GM18507 (cell line): Measurements from ENCODE around the gene OMG.
"Not testable (repeated sequence)": the region's sequence is repeated elsewhere in the genome, so short reads cannot be mapped to it uniquely, and the experiment has no call there.

Source experiments
- DNase-seq: peaks from one replicate; pipeline ENCODE4 v3.0.0; 2011; ENCODE audit warnings: low read depth; ENCODE audit not compliant: insufficient read length; ENCODE audit errors: extremely low spot score
- FAIRE-seq: peaks from 2 replicates; lab custom pipeline; 2011; peaks lifted over from hg19 to GRCh38; lab: Jason Lieb, UNC

Gene OMG

DNA sequence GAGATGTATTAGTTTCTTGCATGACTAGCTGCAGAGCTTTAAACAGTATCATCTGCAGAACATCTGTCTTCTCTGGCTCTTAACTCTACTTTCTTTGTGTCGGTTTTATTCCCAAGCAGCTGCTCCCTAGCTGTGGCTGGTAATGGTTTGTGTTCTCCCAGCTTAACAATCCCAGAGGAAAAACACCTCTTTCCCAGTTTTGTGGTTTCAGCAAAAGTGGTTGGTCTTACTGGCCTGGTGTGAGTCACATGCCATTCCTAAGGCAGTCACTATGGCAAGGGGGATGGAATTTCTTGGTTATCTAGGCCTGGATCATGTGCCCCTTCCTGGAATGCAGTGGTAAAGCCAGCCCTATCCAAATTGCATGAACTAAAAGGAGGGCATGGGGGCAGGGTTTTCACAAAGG is 27.5 kb downstream of the OMG start:
- no peak for DNase-seq
- FAIRE-seq, result no peak

DNA sequence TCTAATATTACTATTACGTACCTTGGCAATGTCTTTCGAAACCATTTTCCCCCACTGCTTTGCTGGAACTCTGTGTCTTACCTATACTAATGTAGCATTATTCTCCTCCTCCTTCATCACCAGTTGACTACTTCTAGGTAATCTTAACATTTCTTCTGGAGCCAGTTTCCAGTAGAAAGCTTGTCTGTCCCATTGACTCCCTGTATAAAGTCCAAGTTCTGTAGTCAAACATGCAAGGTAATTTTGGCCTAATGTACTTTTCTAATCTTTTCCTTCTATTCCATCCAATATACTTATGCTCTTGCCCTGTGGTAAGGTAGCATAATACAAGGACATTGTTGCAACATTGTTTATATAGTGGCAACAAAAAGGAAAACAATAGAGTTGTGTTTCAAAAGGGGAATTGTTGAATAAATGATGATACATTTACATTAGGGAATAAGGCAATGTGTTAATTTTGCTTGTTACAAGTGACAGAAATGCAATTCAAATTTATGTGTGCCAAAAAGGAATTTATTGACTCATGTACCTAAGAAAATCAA is 27.9 kb downstream of the OMG start:
- FAIRE-seq (no peak), DNase-seq (no peak)

DNA sequence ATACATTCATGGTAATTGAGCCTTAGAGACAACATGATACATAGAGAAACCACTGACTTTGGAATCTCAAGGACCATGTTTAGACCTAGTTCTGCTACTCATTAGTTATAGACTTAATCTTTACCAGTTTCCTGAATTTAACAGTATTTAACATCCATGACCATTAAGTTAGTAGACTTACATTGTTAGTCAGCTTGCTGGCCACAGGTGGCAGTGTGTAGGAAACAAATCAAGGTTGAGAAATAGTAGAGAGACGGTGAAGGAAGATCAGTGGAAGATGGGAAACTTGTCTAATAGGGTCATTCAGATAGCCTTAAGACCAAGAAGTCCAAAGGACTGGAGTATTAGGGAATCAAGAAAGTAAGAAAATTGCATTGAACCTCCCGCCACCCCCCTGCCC is 31.0 kb downstream of the OMG start:
- DNase-seq, result no peak
- peak; percentile 74 for FAIRE-seq

DNA sequence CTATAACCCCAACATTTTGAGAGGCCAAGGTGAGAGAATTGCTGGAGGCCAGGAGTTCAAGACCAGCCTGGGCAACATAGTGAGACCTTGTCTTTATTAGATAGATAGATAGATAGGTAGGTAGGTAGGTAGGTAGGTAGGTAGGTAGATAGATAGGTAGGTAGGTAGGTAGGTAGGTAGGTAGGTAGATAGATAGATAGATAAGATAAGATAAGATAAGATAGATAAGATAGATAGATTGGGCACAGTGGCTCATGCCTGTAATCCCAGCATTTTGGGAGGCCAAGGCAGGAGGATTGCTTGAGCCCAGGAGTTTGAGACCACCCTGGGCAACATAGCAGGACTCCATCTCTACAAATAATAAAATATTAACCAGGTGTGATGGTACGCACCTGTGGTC is 34.1 kb downstream of the OMG start:
- FAIRE-seq, DNase-seq: not testable (repeated sequence)

DNA sequence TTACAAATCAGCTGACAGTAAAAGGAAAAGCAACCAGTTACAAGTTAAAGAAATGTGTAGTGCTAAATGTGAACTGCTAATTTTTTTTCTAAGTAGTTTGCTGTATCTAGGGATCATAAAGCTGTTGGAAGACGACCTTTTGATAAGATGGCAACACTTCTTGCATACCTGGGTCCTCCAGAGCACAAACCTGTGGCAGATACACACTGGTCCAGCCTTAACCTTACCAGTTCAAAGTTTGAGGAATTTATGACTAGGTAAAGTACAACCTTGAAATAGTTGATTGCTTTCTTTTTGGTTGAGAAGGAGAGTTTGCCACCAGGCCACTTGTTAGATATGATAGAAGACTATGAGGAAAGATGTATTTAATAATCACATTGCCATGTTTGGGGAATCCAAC is 35.4 kb downstream of the OMG start:
- FAIRE-seq, result no peak

DNA sequence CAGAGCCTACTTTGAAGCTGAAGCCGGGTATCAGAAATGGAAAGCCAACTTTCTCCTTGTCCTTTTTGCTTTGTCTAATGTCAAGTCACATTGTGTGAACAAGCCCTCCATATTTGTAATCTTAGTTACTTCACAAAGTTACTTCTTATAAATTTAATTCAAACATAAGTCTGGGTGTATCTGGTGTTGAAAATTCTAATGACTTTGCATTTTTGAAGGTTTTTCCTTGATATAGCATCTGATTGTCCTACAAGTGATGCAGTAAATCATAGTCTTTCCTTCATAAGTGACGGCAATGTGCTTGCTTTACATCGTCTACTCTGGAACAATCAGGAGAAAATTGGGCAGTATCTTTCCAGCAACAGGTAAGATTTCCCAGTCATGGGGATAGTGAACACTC is 36.9 kb downstream of the OMG start:
- no peak for FAIRE-seq

More for the DNA sequence above, 35.4 kb downstream of the OMG start:
- DNase-seq, result no peak

DNA sequence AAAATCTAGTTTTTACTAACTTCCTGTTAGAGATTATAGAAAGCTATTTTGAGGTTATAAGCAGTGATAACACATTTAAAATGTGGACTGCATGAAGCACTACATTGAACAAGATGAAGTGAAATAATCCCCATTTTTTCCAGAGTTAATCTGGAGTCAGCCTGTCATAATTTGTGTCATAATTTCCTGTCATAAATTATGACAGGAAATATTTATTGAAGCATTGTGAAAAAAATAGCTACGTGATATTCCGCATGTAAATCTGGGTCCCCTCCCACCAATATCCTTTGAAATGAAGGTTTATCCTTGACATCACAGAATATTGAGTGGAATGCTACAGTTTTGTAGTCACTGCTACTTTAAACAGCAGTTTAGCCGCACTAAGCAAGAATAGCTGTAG is 40.1 kb downstream of the OMG start:
- no peak for DNase-seq
- no peak for FAIRE-seq

More for the DNA sequence above, 36.9 kb downstream of the OMG start:
- no peak for DNase-seq

DNA sequence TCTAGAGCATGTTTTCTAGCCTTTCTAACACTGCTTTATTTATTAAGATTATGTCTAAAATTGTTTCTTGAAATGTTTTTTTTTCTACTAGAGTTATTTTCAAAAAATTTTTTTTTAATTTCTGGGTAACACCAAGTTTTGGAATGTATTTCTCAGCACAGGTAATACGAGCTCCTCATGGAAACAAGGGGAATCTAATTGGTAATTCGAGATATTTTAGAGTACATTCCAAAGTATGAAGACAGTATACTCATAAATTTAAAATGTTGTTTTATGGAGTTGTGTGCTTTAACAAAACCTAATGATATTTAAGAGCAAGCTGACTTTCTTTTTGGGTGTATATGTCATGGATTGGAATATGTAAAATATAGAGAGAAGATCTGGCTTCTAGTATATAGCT is 42.4 kb downstream of the OMG start:
- FAIRE-seq (no peak), DNase-seq (no peak)

DNA sequence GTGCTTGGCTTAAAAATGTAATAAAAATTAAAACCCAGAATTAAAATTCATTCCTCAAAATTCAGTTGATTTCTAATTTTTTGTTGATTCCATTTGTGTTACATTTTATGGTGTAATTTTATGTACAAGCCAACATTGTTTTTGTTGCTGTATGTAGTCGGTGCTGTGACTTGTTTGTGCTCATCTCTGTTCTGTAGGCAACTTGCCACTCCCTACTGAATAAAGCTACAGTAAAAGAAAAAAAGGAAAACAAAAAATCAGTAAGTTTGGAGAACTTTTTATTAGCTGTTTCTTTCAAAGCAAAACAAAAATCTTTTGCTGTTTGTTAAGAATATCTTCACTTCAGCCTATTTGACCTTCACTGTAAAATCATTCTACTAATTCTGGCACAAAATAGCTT is 44.3 kb downstream of the OMG start:
- FAIRE-seq (no peak), DNase-seq (no peak)

DNA sequence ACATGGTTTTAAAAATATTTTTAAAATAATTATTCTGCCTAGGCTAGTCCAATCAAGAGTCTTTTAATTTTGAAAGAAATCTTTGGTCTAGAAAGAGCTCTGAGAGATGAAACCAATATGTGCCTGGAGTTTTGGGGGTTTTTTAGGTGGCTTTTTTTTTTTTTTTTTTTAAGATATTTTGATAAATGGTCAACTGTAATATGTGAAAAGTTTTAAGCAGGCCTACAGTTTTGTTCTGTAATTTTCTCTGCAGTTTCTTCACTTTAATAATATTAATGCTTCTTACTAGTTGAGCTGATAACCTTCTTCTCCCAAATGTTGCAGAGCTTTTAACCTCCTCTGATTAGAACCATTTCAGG is 45.1 kb downstream of the OMG start:
- FAIRE-seq (no peak), DNase-seq (no peak)

DNA sequence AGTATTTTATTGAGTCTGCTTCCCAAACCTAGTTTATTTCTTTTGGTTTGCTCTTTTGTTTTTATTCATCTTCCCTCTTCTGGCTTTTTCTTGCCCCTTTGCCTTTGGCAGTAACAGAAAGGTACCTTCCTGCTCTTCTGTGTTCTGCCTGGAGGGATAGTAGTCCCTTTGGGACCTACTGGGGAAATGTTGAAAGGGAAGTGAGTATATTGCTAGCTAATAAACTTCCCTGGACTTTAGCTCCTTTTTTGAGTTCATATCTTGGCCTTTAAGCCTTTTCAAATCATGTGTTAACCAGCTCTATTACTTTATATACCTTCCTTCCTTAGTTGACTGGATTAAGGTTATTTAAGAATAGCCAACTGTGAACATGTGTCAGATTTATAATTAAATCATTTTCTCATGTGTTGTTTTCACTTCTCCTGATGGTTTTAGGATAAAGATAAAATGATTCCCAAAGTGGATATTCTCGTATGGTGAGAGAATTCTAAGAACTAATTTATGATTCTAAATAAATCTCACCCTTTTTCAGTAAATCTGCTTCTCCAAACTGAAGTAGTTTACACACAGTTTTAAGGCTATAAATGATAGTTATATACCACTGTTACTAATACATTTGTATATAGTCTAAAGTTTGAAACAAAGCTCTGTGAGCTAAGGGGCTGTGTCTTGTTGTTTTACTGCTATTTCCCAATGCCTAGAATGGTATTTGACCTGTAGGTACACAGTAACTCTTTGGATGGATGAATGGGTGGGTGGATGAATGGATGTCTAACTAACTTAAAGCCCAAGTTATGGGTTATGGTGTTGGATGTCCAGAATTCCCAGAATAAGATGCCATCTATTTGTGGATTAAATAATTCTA is 45.7 kb downstream of the OMG start:
- FAIRE-seq, result peak; percentile 77
- DNase-seq, result no peak

DNA sequence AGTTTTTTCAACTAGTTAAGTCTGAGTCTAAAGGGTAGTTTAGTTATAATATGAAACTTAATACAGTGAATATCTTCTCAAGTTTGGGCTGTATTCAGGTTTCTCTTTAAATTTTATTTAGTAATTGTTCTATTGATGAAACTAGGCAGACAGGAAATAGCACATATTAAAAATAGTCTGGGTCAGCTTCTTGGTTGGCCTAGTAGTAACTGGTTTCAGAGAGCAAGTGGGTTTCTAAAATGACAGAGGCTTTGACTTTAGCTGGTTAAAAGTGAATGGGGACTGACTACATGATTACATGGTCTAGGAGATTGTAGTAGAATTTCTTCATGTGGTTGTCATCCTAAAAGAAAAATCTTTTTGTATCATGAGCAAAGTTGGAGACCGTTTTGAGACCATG is 46.8 kb downstream of the OMG start:
- FAIRE-seq (peak; percentile 88), DNase-seq (no peak)

DNA sequence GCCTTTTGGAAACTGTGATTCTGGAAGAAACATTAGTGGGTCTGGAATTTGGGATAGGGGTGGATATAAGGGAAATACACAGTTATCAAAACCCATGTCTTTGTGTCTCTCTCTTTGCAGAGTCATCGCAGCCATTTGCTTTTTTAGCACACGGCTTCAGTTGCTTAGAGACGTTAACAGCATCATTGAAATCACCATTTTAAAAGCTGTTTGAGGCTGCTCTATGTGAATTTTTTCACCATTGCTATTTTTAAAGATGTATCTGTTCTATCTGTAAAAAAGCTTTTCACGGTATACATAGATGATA is 47.3 kb downstream of the OMG start:
- peak; percentile 60 for FAIRE-seq

DNA sequence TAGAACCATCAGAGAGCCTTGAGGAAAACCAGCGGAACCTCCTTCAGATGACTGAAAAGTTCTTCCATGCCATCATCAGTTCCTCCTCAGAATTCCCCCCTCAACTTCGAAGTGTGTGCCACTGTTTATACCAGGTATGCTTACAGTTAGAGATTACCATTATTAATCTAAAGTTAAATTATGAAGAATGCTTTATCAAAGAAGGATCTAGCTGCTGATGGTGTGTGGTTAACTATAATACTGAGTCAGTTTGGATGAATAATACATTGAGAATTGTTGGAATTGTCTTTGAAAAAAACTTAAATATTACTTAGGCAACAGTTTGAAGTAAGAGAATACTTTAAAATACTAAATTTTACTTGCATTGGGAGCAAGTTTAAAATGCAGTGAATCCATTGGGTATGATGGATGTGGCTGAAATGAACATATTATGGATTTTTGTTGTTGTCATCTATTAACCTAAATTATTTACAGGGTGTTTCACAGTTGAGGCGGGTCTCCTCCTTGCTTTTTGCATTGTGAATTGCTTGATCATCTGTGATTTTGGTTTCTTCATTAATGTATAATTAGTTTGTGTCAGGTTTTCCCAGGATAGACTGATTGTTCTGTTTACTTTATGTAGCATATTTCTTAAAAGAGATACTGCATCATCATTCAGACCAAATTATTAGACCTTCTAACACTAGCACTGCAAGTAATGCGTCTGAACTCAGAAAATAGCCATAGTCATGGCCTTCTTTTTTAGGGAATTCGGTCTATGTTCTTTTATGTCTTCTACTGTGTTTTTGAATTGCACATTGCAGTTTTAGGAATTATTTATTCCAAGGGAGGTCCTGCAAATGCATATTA is 47.8 kb downstream of the OMG start:
- FAIRE-seq, result no peak

More for the DNA sequence above, 47.3 kb downstream of the OMG start:
- DNase-seq, result no peak

More for the DNA sequence above, 47.8 kb downstream of the OMG start:
- no peak for DNase-seq
